HepG2 (cell line): ENCODE data around the gene NDUFA13. TPM values are rescaled to one million over a fixed set of nuclear protein-coding genes. Genes with fewer than 3 reads are reported as not detected.

Experiments
- ATAC-seq: fragments of 200-7000 bp; cut with Tn5 transposase; 3 replicates; pipeline ENCODE4 v1.9.1; 2020; ENCODE audit warnings: mild to moderate bottlenecking, moderate library complexity
- BruUV-seq: library from RNA; stranded (reverse); fragments of 400-500 nt; replicated peaks from 2 replicates; lab custom pipeline; 2021; lab: Mats Ljungman, UMichigan
- CTCF ChIA-PET: fragments of 300-600 bp; formaldehyde crosslinking; extraction: SDS; loops from one replicate; lab custom pipeline; 2021; ENCODE audit warnings: low total read pairs, inconsistent platforms, low intra/inter-chr PET ratio; lab: Yijun Ruan, JAX
- POLR2A ChIA-PET: fragments of 350-600 bp; sonication (Branson Sonifier 250); formaldehyde crosslinking; loops from one replicate; lab custom pipeline; 2020; ENCODE audit warnings: antibody characterized with exemption, inconsistent platforms; lab: Yijun Ruan, JAX
- DNase-seq: peaks from one replicate; pipeline ENCODE4 v3.0.0-alpha.2; 2015; ENCODE audit warnings: low spot score
- FAIRE-seq: peaks from 3 replicates; lab custom pipeline; 2011; peaks lifted over from hg19 to GRCh38; lab: Jason Lieb, UNC
- H2AFZ ChIP-seq: one replicate; pipeline ENCODE4 v1.6.1; 2011; ENCODE audit warnings: low read length, inconsistent platforms
- H3K27ac ChIP-seq: fragments of 300-600 bp; 3 replicates; pipeline ENCODE4 v1.8.0; 2011; ENCODE audit warnings: mixed run types, mild to moderate bottlenecking, mixed read lengths, low read length, inconsistent platforms; ENCODE audit not compliant: insufficient read depth; ENCODE audit errors: extremely low read length
- H3K27me3 ChIP-seq, 2 experiments: fragments of 200-600 bp in 1 of 2; 2 replicates in 1 of 2; 3 replicates in 1 of 2; pipeline versions ENCODE4 v1.6.0 to v1.8.0; 2011; ENCODE audit warnings: low read length in 2 of 2, mild to moderate bottlenecking in 2 of 2, moderate library complexity in 2 of 2, inconsistent platforms in 1 of 2; ENCODE audit not compliant: insufficient read depth in 2 of 2, control insufficient read depth in 1 of 2
- H3K36me3 ChIP-seq, 2 experiments: fragments of 200-600 bp in 1 of 2; replicated peaks in 1 of 2; 2 replicates in 1 of 2; 3 replicates in 1 of 2; pipeline versions ENCODE4 v1.5.1 to v1.8.0; 2011; ENCODE audit warnings: low read length in 2 of 2, inconsistent platforms in 1 of 2; ENCODE audit not compliant: insufficient read depth in 2 of 2, control insufficient read depth in 1 of 2
- H3K4me1 ChIP-seq: 2 replicates; pipeline ENCODE4 v1.5.1; 2012; ENCODE audit warnings: low read length, inconsistent platforms; ENCODE audit not compliant: insufficient read depth
- H3K4me2 ChIP-seq: 2 replicates; pipeline ENCODE4 v1.6.0; 2011; ENCODE audit warnings: low read depth, low read length, inconsistent platforms
- H3K4me3 ChIP-seq, 3 experiments: fragments of 200-600 bp in 1 of 3; sonication (generic), shearing (Covaris generic) in 1 of 3; replicated peaks in 1 of 3; 2 replicates each; pipeline ENCODE4 v1.5.1; 2011 to 2016; ENCODE audit warnings: low read length in 3 of 3, inconsistent platforms in 2 of 3, low read depth in 2 of 3, mild to moderate bottlenecking in 2 of 3, control low read depth in 1 of 3, mixed read lengths in 1 of 3; ENCODE audit not compliant: insufficient read depth in 1 of 3
- H3K79me2 ChIP-seq: one replicate; pipeline ENCODE4 v1.6.1; 2011; ENCODE audit warnings: low read length, inconsistent platforms; ENCODE audit not compliant: insufficient read depth
- H3K9ac ChIP-seq: 2 replicates; pipeline ENCODE4 v1.6.0; 2011; ENCODE audit warnings: mild to moderate bottlenecking, low read depth, low read length, inconsistent platforms; ENCODE audit not compliant: insufficient read depth
- H3K9me3 ChIP-seq: 2 replicates; pipeline ENCODE4 v1.5.1; 2012; ENCODE audit warnings: mild to moderate bottlenecking, low read length
- H4K20me1 ChIP-seq: 2 replicates; pipeline ENCODE4 v1.6.0; 2011; ENCODE audit warnings: inconsistent platforms, mild to moderate bottlenecking, low read length, moderate library complexity; ENCODE audit not compliant: insufficient read depth
- AHR ChIP-seq: IDR thresholded peaks from 2 replicates; pipeline ENCODE4 v1.6.1; 2018; ENCODE audit warnings: missing genetic modification reagents, missing compliant biosample characterization
- ATRX ChIP-seq: sonication (generic); formaldehyde crosslinking; IDR thresholded peaks from 2 replicates; pipeline ENCODE4 v1.4.0; 2020; ENCODE audit warnings: missing genetic modification reagents, borderline replicate concordance
- BORCS8-MEF2B ChIP-seq: sonication (generic); formaldehyde crosslinking; IDR thresholded peaks from 2 replicates; pipeline ENCODE4 v1.8.0; 2022; ENCODE audit warnings: mild to moderate bottlenecking, missing genetic modification reagents
- DPF2 ChIP-seq: sonication (generic); formaldehyde crosslinking; IDR thresholded peaks from 2 replicates; pipeline ENCODE4 v1.4.0; 2020; ENCODE audit warnings: mild to moderate bottlenecking, low read depth, missing genetic modification reagents, borderline replicate concordance
- FOXK2 ChIP-seq: fragments of 450-650 bp; IDR thresholded peaks from 2 replicates; pipeline ENCODE4 v1.6.1; 2016
- MXI1 ChIP-seq: IDR thresholded peaks from 3 replicates; pipeline ENCODE4 v1.6.1; 2012; ENCODE audit warnings: low read depth, low read length, inconsistent platforms, borderline replicate concordance
- NFIC ChIP-seq: IDR thresholded peaks from 2 replicates; pipeline ENCODE4 v1.6.1; 2012; ENCODE audit warnings: mild to moderate bottlenecking, low read length, inconsistent platforms
- SP2 ChIP-seq: sonication (generic); formaldehyde crosslinking; IDR thresholded peaks from 2 replicates; pipeline ENCODE4 v1.5.1; 2020; ENCODE audit warnings: mild to moderate bottlenecking, missing genetic modification reagents
- TMF1 ChIP-seq: sonication (generic); formaldehyde crosslinking; IDR thresholded peaks from 2 replicates; pipeline ENCODE4 v1.8.1; 2022; ENCODE audit warnings: low read depth, missing genetic modification reagents
- ZBTB7A ChIP-seq: sonication (generic); formaldehyde crosslinking; IDR thresholded peaks from 2 replicates; pipeline ENCODE4 v1.8.0; 2022; ENCODE audit warnings: mild to moderate bottlenecking, missing genetic modification reagents
- ZNF264 ChIP-seq: sonication (generic); formaldehyde crosslinking; IDR thresholded peaks from 2 replicates; pipeline ENCODE4 v1.4.0; 2020; ENCODE audit warnings: missing genetic modification reagents
- ZNF318 ChIP-seq: sonication (generic); formaldehyde crosslinking; IDR thresholded peaks from 2 replicates; pipeline ENCODE4 v1.4.0; 2020; ENCODE audit warnings: mild to moderate bottlenecking, missing genetic modification reagents
- ZSCAN22 ChIP-seq: sonication (generic); formaldehyde crosslinking; IDR thresholded peaks from 2 replicates; pipeline ENCODE4 v1.4.0; 2020; ENCODE audit warnings: mild to moderate bottlenecking, missing genetic modification reagents
- whole genome bisulfite sequencing: methylation state at CpG from one replicate; pipeline ENCODE4 v1.1.6; 2017; ENCODE audit warnings: low lambda C conversion rate; 5-methylcytosine and 5-hydroxymethylcytosine counted together
- in situ Hi-C: cut with HindIII; loops from 2 replicates; pipeline ENCODE4 v1.10.0; 2017; ENCODE audit warnings: low pct_unique_long_range_greater_than_20kb; ENCODE audit not compliant: extremely low pct_ligation_motif_present
- intact Hi-C: fragments of 100-400 bp; cut with micrococcal nuclease; formaldehyde crosslinking; loops from one replicate; pipeline ENCODE4 v1.10.0; 2022; ENCODE audit not compliant: unreplicated experiment
- polyA plus RNA-seq, 8 experiments: library from polyadenylated mRNA; depleted of rRNA in 3 of 8; stranded (reverse) in 7 of 8; unstranded in 1 of 8; fragments of >200 nt; fragmentation: Illumina TruSeq in 4 of 8; extraction: Trizol in 4 of 8; gene quantifications; 2 replicates each; pipeline versions ENCODE4 v1.2.1 to v1.2.3, GENCODE V29; 2011 to 2016; ENCODE audit warnings: low read depth in 4 of 8, missing spikeins in 1 of 8, mixed read lengths in 1 of 8; ENCODE audit not compliant: insufficient read depth in 1 of 8
- total RNA-seq, 5 experiments: library from RNA; depleted of rRNA; stranded (reverse); fragments of >200 nt; fragmentation: Illumina TruSeq; extraction: Trizol; gene quantifications; 2 replicates each; pipeline ENCODE4 v1.2.3, GENCODE V29; 2016; ENCODE audit warnings: low read depth in 1 of 5

NDUFA13 gene
- total and polyA plus RNA-seq, 2 of the 13 experiments (the other 11 are each of a cell fraction or from before 2014, with no cell fraction given), result 337 to 366 TPM

GRCh38 chr19:19541616-19542015, 25.6 kb downstream of the NDUFA13 start:
- H4K20me1 ChIP-seq, result no peaks in the 10 kb centered on the region
- in situ Hi-C loops, result loop anchor here (25.0 kb wide), 1 partner anchor 421 kb away; no protein-coding TSS in a partner anchor
- H3K9me3 ChIP-seq, result no peaks in the 10 kb centered on the region
- H3K36me3 ChIP-seq, result no peaks in the 10 kb centered on the region
- DNase-seq (no peak), ATAC-seq (no peak), FAIRE-seq (no peak)
- no peak overlapping the region for H3K27ac ChIP-seq
- ChIA-PET POLR2A (no interaction called here), CTCF (no interaction called here)
- no peaks in the 10 kb centered on the region for H3K79me2 ChIP-seq
- no peak overlapping the region for H3K9ac ChIP-seq
- no peak overlapping the region for H3K4me3 ChIP-seq
- 0 out of 2 replicates have a peak, but pooled peaks cover 5% of the 10 kb centered on the region for H3K4me1 ChIP-seq
- TF ChIP-seq ZSCAN22 (no peak), SP2 (CRISPR knock-in tag) (no peak), TMF1 (CRISPR knock-in tag) (no peak), ZBTB7A (no peak), BORCS8-MEF2B (CRISPR knock-in tag) (no peak)
- H3K4me2 ChIP-seq, result no peak overlapping the region
- peaks cover 2 to 16% of the 10 kb centered on the region in 2 experiments; a peak in 2 of 5 replicates for H3K27me3 ChIP-seq
- 36% methylated on average over 2 of the region's 16 CpGs for WGBS
- BruUV-seq, result no TSS peak
- no peak overlapping the region for H2AFZ ChIP-seq
- intact Hi-C loops, result no loop called here

GRCh38 chr19:19542507-19542906, 26.5 kb downstream of the NDUFA13 start:
- Histone ChIP-seq H2AFZ (no peak overlapping the region), H3K27ac (no peak overlapping the region), H3K9me3 (no peaks in the 10 kb centered on the region), H3K4me3 (no peak overlapping the region), H3K9ac (no peak overlapping the region), H4K20me1 (no peaks in the 10 kb centered on the region), H3K36me3 (no peaks in the 10 kb centered on the region), H3K27me3 (peaks cover 4 to 25% of the 10 kb centered on the region in 2 experiments; a peak in 3 of 5 replicates), H3K4me2 (no peak overlapping the region), H3K4me1 (0 out of 2 replicates have a peak, but pooled peaks cover 5% of the 10 kb centered on the region), H3K79me2 (no peaks in the 10 kb centered on the region)
- WGBS, result 35% methylated on average over 8 of the region's 12 CpGs
- DNase-seq (no peak), ATAC-seq (no peak), FAIRE-seq (no peak)
- in situ Hi-C loops, result loop anchor here (25.0 kb wide), 1 partner anchor 420 kb away; no protein-coding TSS in a partner anchor
- ChIA-PET POLR2A (no interaction called here), CTCF (no interaction called here)
- BruUV-seq, result no TSS peak
- intact Hi-C loops, result no loop called here
- TF ChIP-seq AHR (CRISPR knock-in tag) (no peak), NFIC (no peak), FOXK2 (no peak), ZNF264 (no peak), ZNF318 (CRISPR knock-in tag) (no peak), MXI1 (no peak), DPF2 (CRISPR knock-in tag) (no peak), ATRX (CRISPR knock-in tag) (no peak)
